ENCODE results near the gene PHF2. TPM values are rescaled to one million over a fixed set of nuclear protein-coding genes. Genes with fewer than 3 reads are reported as not detected.

Gene PHF2
- polyA plus RNA-seq, 3 donors, result 34.4 to 42.1 (median 39.2) TPM

DNA sequence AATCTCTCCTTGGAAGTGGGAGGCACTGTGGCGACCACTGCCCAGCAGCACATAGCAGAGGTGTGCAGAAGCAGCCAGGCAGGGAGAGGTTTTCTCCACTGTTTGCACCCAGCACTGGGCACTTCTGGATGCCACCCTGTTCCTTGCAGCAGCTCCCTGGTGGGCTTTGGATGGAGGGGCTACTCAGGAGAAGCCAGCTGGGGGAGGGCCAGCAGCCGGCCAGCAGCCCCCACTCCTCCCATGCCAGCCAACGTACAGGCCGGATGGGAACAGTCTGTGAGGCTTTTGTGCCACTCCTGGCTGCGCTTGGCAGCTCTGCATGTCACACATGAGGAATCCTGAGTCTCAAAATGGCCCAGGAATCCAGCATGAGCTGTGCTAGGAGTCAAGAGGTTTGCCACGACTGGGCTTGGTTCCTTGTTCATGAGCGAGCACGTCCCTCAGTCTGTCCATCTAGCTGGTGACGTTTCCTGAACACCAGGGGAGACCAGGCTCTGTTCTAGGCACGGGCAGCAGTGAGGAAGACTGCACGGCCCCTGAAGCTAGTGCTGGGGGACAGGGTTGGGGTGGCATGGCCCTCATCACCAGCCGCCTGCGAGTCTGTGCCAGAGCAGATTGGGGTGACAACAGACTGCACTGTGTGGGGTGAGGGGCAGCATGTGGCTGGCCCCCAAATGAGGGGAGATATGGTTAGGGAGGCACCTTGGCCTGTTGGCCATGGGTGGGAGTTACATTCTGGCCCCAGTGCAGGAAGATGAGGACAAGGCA is 10.1 kb downstream of the PHF2 start:
- DNase-seq, result no peak

- DNase-seq, result no peak
Measured at GRCh38 chr9:93587284-93587650, 10.9 kb downstream of the PHF2 start.

DNA sequence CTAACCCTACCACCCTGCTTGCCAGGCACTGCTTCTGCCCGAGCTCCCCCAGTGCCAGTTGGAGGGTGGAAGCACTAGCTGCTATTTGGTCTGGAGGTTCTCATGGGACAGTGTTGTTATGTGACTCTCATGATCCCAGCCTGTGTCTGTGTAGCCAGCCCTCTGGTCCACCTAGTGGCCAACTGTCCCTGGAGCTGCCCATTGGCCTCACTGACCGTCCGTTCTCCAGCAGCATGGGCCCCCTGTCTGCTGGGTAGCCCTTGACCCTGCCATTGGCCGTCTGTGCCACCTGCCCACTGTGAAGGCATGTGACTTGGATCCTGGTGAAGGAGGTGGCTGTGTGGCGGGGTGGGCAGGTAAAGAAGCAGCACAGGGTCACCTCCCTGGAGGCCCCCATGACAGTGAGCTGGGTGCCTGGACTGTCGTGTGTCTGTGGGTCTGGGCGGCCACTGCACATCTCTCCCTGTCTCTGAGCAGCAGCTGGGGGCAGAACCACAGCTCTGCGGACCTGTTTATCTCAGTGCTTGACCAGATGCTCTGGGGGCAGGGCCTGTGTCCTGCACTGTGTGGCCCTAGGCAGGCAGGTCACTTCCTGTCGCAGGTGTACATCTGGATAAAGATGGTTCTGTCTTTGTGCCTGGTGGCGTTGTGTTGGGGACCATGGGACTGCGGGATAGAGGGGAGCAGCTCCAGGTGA is 11.4 kb downstream of the PHF2 start:
- DNase-seq, result no peak

GRCh38 chr9:93588641-93589609 is 12.5 kb downstream of the PHF2 start:
- DNase-seq, result no peak

DNA sequence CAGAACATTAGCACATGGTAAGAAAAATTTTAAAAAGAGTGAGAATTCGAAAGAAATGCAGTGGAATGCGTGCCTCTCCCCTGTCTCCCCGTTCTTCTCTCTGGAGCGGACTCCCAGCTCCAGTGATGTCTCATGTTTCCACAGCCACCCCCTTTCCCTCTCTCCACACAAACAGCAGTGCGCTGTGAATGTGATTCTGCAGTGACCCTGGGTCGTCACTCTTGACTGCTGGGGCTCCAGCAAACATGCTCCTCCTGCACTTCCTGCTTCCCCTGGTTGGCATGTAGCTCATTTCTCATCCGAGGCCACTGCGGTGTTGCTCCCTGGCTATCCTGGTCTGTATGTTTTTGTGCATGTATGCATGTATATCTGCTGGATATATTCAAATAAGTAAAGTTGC is 13.3 kb downstream of the PHF2 start:
- DNase-seq, result peak; percentile 78

- no peak for DNase-seq
Measured at GRCh38 chr9:93590609-93591234, 14.3 kb downstream of the PHF2 start.

DNA sequence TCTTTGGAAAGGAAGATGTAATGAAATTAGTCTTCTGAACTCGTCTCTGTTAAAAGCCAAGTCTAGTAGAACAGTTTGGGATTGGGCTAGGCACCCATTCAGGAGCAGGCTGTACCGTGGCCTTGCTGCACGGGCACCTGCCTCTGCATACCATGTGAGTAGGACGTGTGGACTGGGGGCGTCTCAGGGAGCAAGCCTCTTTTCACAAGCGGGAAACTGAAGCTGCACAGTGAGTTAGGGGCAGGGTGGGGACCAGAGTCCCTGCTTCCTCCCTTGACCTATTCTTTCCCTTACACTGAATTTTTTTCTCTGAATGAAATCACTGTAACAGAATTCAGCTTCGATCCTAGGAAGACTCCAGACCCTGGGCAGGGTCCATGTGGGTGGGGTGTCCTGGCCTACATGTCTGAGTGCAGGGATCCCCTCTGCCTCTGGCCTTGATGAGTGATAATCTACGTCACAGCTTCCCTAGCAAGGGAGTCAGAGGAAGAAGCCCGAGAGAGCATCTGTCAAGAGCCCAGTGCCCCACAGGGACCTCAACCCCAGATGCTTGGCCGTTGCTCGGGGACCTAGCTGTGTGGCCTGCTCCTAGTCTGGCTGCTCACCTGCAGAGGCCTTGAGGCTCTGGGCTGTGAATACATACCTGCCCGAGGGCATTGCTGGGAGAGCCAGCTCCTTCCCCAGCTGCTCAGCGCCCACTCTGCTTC is 15.1 kb downstream of the PHF2 start:
- DNase-seq, result no peak

DNA sequence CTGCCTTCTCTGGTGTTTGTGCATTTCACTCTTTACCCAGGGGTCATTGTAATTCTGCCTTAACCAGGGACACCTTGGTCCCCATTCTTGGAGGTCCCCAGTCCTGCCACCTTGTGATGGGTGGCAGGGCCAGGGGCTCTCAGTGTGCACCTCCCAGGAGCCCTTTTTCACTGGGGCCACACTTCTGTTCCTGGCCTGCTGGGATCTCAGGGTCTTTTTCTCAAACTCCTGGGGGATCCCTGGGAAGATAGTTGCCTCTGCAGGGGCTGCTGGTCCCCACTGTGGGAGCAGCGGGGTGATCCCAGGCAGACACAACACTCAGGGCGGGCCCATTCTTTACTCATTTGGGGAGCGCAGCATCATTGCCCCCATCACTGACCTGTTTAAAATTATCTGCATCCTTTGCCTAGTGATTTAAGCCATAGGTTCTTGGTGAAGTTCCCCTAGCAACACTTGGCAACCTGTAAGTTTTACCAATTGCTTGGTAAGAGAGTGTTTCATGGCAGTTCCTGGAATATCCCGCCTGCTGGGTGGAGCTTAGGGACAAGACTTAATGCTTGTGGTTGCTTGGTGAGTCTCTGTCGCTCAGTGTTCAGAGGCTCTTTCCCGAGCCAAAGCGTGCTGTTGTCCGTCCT is 15.7 kb downstream of the PHF2 start:
- DNase-seq, result no peak

GRCh38 chr9:93592643-93593021 is 16.2 kb downstream of the PHF2 start:
- no peak for DNase-seq

DNA sequence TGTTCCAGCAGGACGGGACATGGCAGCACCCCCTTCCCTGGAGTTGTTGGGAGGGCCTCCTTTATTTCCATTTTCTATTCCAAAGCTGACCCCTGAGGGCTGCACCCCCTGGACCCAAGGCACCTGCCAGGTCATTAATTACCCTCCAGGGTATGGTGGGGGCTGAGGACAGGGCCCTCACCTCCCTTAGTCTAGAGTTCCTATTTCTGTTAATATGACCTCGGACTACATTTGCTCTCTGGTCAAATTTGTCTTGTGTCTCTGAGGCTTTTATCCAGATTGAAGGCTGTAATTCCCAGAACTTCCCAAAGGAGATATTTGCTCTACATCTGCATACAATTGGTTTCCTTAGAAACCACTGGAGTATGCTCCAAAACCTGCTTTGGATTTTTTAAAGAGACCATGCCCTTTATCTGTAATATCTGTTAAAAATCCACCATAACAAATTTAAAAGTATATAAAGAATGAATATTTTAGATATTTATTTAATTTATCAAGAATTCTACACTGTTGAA is 16.8 kb downstream of the PHF2 start:
- DNase-seq, result no peak

- DNase-seq, result no peak
Measured at GRCh38 chr9:93594041-93594756, 17.8 kb downstream of the PHF2 start.

DNA sequence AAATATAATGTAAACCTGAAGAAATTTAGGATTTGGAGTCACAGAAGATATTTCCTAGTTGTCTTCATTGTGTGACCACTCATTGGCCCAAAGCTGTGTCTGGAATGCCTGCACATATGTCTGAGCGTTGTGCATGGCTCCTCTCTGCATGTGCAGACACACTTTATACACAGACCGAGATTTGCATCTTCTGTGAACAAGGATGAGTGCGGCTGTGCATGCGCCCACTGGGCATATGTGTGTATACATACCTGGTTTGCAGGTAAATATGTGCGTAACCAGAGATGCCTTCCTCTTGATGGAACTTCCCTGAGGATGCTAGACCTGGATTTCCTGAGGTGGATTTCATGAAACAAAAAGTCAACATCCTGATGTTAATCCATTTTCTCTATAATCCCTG is 19.1 kb downstream of the PHF2 start:
- DNase-seq, result no peak

DNA sequence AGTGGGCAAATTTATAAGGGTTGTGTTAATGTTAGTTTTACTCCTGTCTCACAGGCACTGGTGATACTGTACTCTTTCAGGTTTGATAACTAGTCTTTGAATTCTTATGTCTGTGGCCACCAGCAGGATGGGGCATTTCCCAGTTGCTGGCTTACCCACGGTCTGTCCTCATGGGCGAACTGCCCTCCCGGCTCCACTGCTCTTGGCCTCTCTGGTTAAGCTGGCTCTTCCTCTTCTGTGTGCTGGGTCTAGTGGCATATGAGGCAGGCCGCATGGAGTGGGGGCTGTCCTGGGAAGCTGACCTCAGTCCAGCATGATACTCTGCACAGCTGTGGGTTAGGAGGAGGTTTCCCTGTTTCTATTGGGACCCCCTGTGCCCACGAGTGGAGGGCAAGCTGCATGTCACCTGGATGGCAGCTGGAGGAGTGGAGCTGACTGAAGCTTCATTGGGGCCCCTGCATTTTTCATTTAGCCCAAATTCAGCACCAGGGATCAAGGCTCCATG is 19.5 kb downstream of the PHF2 start:
- no peak for DNase-seq

- no peak for DNase-seq
Measured at GRCh38 chr9:93596399-93596798, 20.0 kb downstream of the PHF2 start.

DNA sequence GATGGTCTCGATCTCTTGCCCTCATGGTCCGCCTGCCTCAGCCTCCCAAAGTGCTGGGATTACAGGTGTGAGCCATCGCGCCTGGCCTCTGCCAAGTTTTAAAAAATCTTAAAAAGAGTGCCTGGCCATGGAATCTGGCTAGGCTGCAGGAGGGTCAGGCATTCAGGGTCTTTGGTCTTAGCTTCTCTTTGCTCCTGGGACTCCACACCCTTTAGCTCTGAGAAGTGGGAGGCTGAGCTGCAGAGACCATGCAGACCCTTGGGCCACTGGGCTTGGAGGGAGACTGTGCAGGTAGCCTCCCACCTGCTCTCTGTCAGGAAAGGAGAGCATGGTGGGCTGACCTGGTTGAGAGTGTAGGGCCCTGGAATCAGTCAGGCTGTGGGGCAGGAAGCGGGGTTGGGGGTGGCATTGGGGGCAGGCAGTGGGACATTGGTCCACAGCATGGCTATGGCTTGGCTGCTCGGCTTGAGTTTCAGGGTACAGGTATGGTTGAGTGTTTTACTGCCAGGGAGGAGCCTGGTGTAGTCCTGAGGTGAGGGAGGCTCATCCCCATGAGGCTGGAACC is 20.8 kb downstream of the PHF2 start:
- DNase-seq, result no peak

- DNase-seq, result no peak
Measured at GRCh38 chr9:93597871-93598646, 21.7 kb downstream of the PHF2 start.

DNA sequence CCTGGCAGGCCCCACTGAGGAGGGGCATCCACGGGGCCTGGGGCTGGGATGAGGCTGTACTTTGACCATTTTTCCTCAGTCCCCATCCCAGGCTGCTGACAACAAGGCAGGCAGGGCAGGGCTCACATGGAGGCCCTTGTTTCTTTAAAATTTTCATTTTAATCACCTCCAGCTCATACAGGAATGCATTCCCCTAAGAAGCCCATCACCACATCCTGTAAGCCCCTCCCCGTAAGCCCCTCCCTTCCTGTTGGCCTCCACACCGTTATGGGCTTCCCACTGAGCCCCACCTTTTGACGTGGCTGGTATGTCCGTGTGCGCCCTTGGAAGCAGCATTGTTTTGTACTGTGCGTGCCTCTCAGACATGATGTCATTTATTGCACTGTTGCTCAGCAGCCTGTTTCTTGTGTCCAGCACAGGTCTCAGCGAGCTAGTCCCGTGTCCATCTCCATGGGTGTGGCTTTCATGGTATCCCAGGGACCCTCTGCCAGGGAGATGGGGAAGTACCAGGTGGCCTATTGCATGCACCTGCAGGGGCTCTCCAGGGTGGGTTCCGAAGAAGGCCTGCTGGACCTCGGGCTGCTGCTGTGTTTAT is 22.4 kb downstream of the PHF2 start:
- no peak for DNase-seq
